HepG2 (cell line): ENCODE results near the gene SMDT1. TPM values are rescaled to one million over a fixed set of nuclear protein-coding genes. Genes with fewer than 3 reads are reported as not detected.
A peak's percentile ranks its signal among the peaks of the same experiment; 100 is the strongest.

ENCODE experiments used
- ATAC-seq: fragments of 200-7000 bp; cut with Tn5 transposase; 3 replicates; pipeline ENCODE4 v1.9.1; 2020; ENCODE audit warnings: mild to moderate bottlenecking, moderate library complexity
- BruUV-seq: library from RNA; stranded (reverse); fragments of 400-500 nt; replicated peaks from 2 replicates; lab custom pipeline; 2021; lab: Mats Ljungman, UMichigan
- CTCF ChIA-PET: fragments of 300-600 bp; formaldehyde crosslinking; extraction: SDS; loops from one replicate; lab custom pipeline; 2021; ENCODE audit warnings: low total read pairs, inconsistent platforms, low intra/inter-chr PET ratio; lab: Yijun Ruan, JAX
- POLR2A ChIA-PET: fragments of 350-600 bp; sonication (Branson Sonifier 250); formaldehyde crosslinking; loops from one replicate; lab custom pipeline; 2020; ENCODE audit warnings: antibody characterized with exemption, inconsistent platforms; lab: Yijun Ruan, JAX
- DNase-seq: peaks from one replicate; pipeline ENCODE4 v3.0.0-alpha.2; 2015; ENCODE audit warnings: low spot score
- FAIRE-seq: peaks from 3 replicates; lab custom pipeline; 2011; peaks lifted over from hg19 to GRCh38; lab: Jason Lieb, UNC
- H2AFZ ChIP-seq: one replicate; pipeline ENCODE4 v1.6.1; 2011; ENCODE audit warnings: low read length, inconsistent platforms
- H3K27ac ChIP-seq: fragments of 300-600 bp; 3 replicates; pipeline ENCODE4 v1.8.0; 2011; ENCODE audit warnings: mixed run types, mild to moderate bottlenecking, mixed read lengths, low read length, inconsistent platforms; ENCODE audit not compliant: insufficient read depth; ENCODE audit errors: extremely low read length
- H3K27me3 ChIP-seq, 2 experiments: fragments of 200-600 bp in 1 of 2; 2 replicates in 1 of 2; 3 replicates in 1 of 2; pipeline versions ENCODE4 v1.6.0 to v1.8.0; 2011; ENCODE audit warnings: low read length in 2 of 2, mild to moderate bottlenecking in 2 of 2, moderate library complexity in 2 of 2, inconsistent platforms in 1 of 2; ENCODE audit not compliant: insufficient read depth in 2 of 2, control insufficient read depth in 1 of 2
- H3K36me3 ChIP-seq, 2 experiments: fragments of 200-600 bp in 1 of 2; replicated peaks in 1 of 2; 2 replicates in 1 of 2; 3 replicates in 1 of 2; pipeline versions ENCODE4 v1.5.1 to v1.8.0; 2011; ENCODE audit warnings: low read length in 2 of 2, inconsistent platforms in 1 of 2; ENCODE audit not compliant: insufficient read depth in 2 of 2, control insufficient read depth in 1 of 2
- H3K4me1 ChIP-seq: 2 replicates; pipeline ENCODE4 v1.5.1; 2012; ENCODE audit warnings: low read length, inconsistent platforms; ENCODE audit not compliant: insufficient read depth
- H3K4me2 ChIP-seq: 2 replicates; pipeline ENCODE4 v1.6.0; 2011; ENCODE audit warnings: low read depth, low read length, inconsistent platforms
- H3K4me3 ChIP-seq, 3 experiments: fragments of 200-600 bp in 1 of 3; sonication (generic), shearing (Covaris generic) in 1 of 3; replicated peaks in 1 of 3; 2 replicates each; pipeline ENCODE4 v1.5.1; 2011 to 2016; ENCODE audit warnings: low read length in 3 of 3, inconsistent platforms in 2 of 3, low read depth in 2 of 3, mild to moderate bottlenecking in 2 of 3, control low read depth in 1 of 3, mixed read lengths in 1 of 3; ENCODE audit not compliant: insufficient read depth in 1 of 3
- H3K79me2 ChIP-seq: one replicate; pipeline ENCODE4 v1.6.1; 2011; ENCODE audit warnings: low read length, inconsistent platforms; ENCODE audit not compliant: insufficient read depth
- H3K9ac ChIP-seq: 2 replicates; pipeline ENCODE4 v1.6.0; 2011; ENCODE audit warnings: mild to moderate bottlenecking, low read depth, low read length, inconsistent platforms; ENCODE audit not compliant: insufficient read depth
- H3K9me3 ChIP-seq: 2 replicates; pipeline ENCODE4 v1.5.1; 2012; ENCODE audit warnings: mild to moderate bottlenecking, low read length
- H4K20me1 ChIP-seq: 2 replicates; pipeline ENCODE4 v1.6.0; 2011; ENCODE audit warnings: inconsistent platforms, mild to moderate bottlenecking, low read length, moderate library complexity; ENCODE audit not compliant: insufficient read depth
- ATM ChIP-seq: fragments of 450-650 bp; IDR thresholded peaks from 2 replicates; pipeline ENCODE4 v1.7.1; 2017; ENCODE audit warnings: mild to moderate bottlenecking, borderline replicate concordance
- GTF3A ChIP-seq: sonication (generic); formaldehyde crosslinking; conservative IDR thresholded peaks from 2 replicates; pipeline ENCODE4 v1.4.0; 2020; ENCODE audit warnings: mild to moderate bottlenecking, missing genetic modification reagents
- HIC2 ChIP-seq: sonication (generic); formaldehyde crosslinking; IDR thresholded peaks from 2 replicates; pipeline ENCODE4 v1.9.0; 2022; ENCODE audit warnings: low read depth, missing genetic modification reagents
- NONO ChIP-seq, 2 experiments: fragments of 450-650 bp in 1 of 2; sonication (generic) in 1 of 2; formaldehyde crosslinking in 1 of 2; IDR thresholded peaks in 1 of 2; conservative IDR thresholded peaks in 1 of 2; 2 replicates each; pipeline versions ENCODE4 v1.6.1 to v1.8.0; 2017 to 2022; ENCODE audit warnings: mild to moderate bottlenecking in 1 of 2, missing genetic modification reagents in 1 of 2, moderate library complexity in 1 of 2
- ONECUT2 ChIP-seq: sonication (generic); formaldehyde crosslinking; IDR thresholded peaks from 2 replicates; pipeline ENCODE4 v1.4.0; 2020; ENCODE audit warnings: missing genetic modification reagents
- PBX2 ChIP-seq: IDR thresholded peaks from 2 replicates; pipeline ENCODE4 v1.6.1; 2016; ENCODE audit warnings: control low read depth
- ZBTB1 ChIP-seq: sonication (generic); formaldehyde crosslinking; IDR thresholded peaks from 2 replicates; pipeline ENCODE4 v1.4.0; 2020; ENCODE audit warnings: missing genetic modification reagents, borderline replicate concordance
- ZBTB49 ChIP-seq: sonication (generic); formaldehyde crosslinking; IDR thresholded peaks from 2 replicates; pipeline ENCODE4 v1.4.0; 2020; ENCODE audit warnings: missing genetic modification reagents, borderline replicate concordance
- ZNF510 ChIP-seq: sonication (generic); formaldehyde crosslinking; IDR thresholded peaks from 2 replicates; pipeline ENCODE4 v1.4.0; 2020; ENCODE audit warnings: low read depth, mild to moderate bottlenecking, missing genetic modification reagents
- ZNF615 ChIP-seq: sonication (generic); formaldehyde crosslinking; IDR thresholded peaks from 2 replicates; pipeline ENCODE4 v1.5.0; 2020; ENCODE audit warnings: mild to moderate bottlenecking, missing genetic modification reagents, borderline replicate concordance
- ZNF660 ChIP-seq: sonication (generic); formaldehyde crosslinking; IDR thresholded peaks from 2 replicates; pipeline ENCODE4 v1.5.1; 2020; ENCODE audit warnings: mild to moderate bottlenecking, low read depth, missing genetic modification reagents, borderline replicate concordance
- ZNF772 ChIP-seq: sonication (generic); formaldehyde crosslinking; IDR thresholded peaks from 2 replicates; pipeline ENCODE4 v1.5.0; 2020; ENCODE audit warnings: mild to moderate bottlenecking, missing genetic modification reagents
- ZNF800 ChIP-seq: sonication (generic); formaldehyde crosslinking; IDR thresholded peaks from 2 replicates; pipeline ENCODE4 v1.4.0; 2020; ENCODE audit warnings: missing genetic modification reagents
- WGBS: methylation state at CpG from one replicate; pipeline ENCODE4 v1.1.6; 2017; ENCODE audit warnings: low lambda C conversion rate; 5-methylcytosine and 5-hydroxymethylcytosine counted together
- in situ Hi-C: cut with HindIII; loops from 2 replicates; pipeline ENCODE4 v1.10.0; 2017; ENCODE audit warnings: low pct_unique_long_range_greater_than_20kb; ENCODE audit not compliant: extremely low pct_ligation_motif_present
- intact Hi-C: fragments of 100-400 bp; cut with micrococcal nuclease; formaldehyde crosslinking; loops from one replicate; pipeline ENCODE4 v1.10.0; 2022; ENCODE audit not compliant: unreplicated experiment
- polyA plus RNA-seq, 8 experiments: library from polyadenylated mRNA; depleted of rRNA in 3 of 8; stranded (reverse) in 7 of 8; unstranded in 1 of 8; fragments of >200 nt; fragmentation: Illumina TruSeq in 4 of 8; extraction: Trizol in 4 of 8; gene quantifications; 2 replicates each; pipeline versions ENCODE4 v1.2.1 to v1.2.3, GENCODE V29; 2011 to 2016; ENCODE audit warnings: low read depth in 4 of 8, missing spikeins in 1 of 8, mixed read lengths in 1 of 8; ENCODE audit not compliant: insufficient read depth in 1 of 8
- total RNA-seq, 5 experiments: library from RNA; depleted of rRNA; stranded (reverse); fragments of >200 nt; fragmentation: Illumina TruSeq; extraction: Trizol; gene quantifications; 2 replicates each; pipeline ENCODE4 v1.2.3, GENCODE V29; 2016; ENCODE audit warnings: low read depth in 1 of 5

Gene SMDT1
- total and polyA plus RNA-seq, 2 of the 13 experiments (the other 11 are each of a cell fraction or from before 2014, with no cell fraction given): 8.3 to 26.6 TPM

- DNase-seq: peak; percentile 92
- H3K9me3 ChIP-seq: no peaks in the 10 kb centered on the region
- peak within 1 kb of the TSS; percentile 68 for H3K27ac ChIP-seq
- peak within 1 kb of the TSS; percentile 77 for H3K9ac ChIP-seq
- FAIRE-seq: peak; percentile 98
- no peaks in the 10 kb centered on the region for H3K79me2 ChIP-seq
- peak within 1 kb of the TSS; percentile 100 for H3K4me2 ChIP-seq
- H3K4me3 ChIP-seq: peak within 1 kb of the TSS; percentile 52 to 79 (median 64)
- no peaks in the 10 kb centered on the region; a peak in 1 of 5 replicates for H3K27me3 ChIP-seq
- intact Hi-C loops (no loop called here), in situ Hi-C loops (loop anchor here (5.0 kb wide), 1 partner anchor 103 kb away; the partner anchor contains the start of gene SEPTIN3)
- WGBS: 0% methylated on average over 14 of the region's 56 CpGs
- H3K4me1 ChIP-seq: peaks cover 36% of the 10 kb centered on the region
- ATAC-seq: peak; percentile 98
- peaks cover 0 to 4% of the 10 kb centered on the region in 2 experiments; a peak in 3 of 5 replicates for H3K36me3 ChIP-seq
- ChIA-PET POLR2A (interaction anchor here (0.7 to 2.5 kb wide), 3 partner anchors 9 to 32 kb away, joined by 3 to 21 read pairs (median 16); partner anchors contain the start of genes NDUFA6 and SMDT1), CTCF (no interaction called here)
- H2AFZ ChIP-seq: peak within 1 kb of the TSS; percentile 61
- TSS peak; percentile 96 for BruUV-seq
- H4K20me1 ChIP-seq: no peaks in the 10 kb centered on the region
- TF ChIP-seq NONO (IDR thresholded peaks at IDR 0.05) (no peak), NONO (CRISPR knock-in tag; conservative IDR thresholded peaks at IDR 0.05) (peak; percentile 85), ONECUT2 (CRISPR knock-in tag) (no peak), ZBTB49 (CRISPR knock-in tag) (peak; percentile 58; the same call in 1 of the 2 replicates), HIC2 (CRISPR knock-in tag) (peak; percentile 96), ATM (no peak), ZNF800 (CRISPR knock-in tag) (no peak), ZNF772 (CRISPR knock-in tag) (peak; percentile 86; the same call in 1 of the 2 replicates), GTF3A (CRISPR knock-in tag) (no peak), PBX2 (CRISPR knock-in tag) (no peak), ZNF510 (CRISPR knock-in tag) (no peak), ZBTB1 (CRISPR knock-in tag) (no peak), ZNF660 (CRISPR knock-in tag) (no peak; the same call in 1 of the 2 replicates), ZNF615 (no peak)
Observed at GRCh38 chr22:42070517-42071422, 8.7 kb upstream of the SMDT1 start, which contains the start of gene NAGA. Gene NAGA, minus strand, starts transcription at chr22:42070812. Its CDS starts 515 bp downstream, at chr22:42070297.
